ENCODE results near the gene CPM.
"Not testable (repeated sequence)": the region's sequence is repeated elsewhere in the genome, so short reads cannot be mapped to it uniquely, and the experiment has no call there.

CPM gene

DNA sequence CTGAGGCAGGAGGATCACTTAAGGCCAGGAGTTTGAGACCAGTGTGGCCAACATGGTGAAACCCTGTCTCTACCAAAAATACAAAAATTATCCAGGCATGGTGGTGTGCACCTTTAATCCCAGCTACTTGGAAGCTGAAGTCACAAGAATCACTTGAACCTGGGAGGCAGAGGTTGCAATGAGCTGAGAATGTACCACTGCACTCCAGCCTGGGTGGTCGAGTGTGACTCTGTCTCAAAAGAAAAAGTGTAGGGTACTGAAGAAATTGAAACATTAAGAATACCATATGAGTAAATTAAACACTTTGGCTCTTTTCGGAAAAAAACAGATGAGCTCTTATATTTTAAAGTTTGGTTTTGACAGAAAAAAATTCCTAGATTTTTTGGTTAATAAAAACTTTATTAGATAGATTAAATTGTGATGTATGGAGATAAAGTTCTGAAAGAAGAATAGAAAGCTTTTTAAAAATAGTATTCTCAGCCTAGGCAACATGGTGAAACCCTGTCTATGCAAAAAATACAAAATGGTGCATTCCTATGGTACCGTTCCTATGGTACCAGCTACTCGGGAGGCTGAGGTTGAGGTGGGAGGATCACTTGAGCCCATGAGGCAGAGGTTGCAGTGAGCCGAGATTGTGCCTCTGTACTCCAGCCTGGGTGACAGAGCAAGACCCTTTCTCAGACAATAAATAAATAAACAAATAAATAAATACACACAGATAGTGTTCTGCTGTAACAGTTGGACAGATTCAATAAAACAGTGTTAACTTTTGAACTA lies 104.9 kb downstream of the CPM start:
- DNase-seq (ENCODE audit: low read depth, low spot score) = no peak

DNA sequence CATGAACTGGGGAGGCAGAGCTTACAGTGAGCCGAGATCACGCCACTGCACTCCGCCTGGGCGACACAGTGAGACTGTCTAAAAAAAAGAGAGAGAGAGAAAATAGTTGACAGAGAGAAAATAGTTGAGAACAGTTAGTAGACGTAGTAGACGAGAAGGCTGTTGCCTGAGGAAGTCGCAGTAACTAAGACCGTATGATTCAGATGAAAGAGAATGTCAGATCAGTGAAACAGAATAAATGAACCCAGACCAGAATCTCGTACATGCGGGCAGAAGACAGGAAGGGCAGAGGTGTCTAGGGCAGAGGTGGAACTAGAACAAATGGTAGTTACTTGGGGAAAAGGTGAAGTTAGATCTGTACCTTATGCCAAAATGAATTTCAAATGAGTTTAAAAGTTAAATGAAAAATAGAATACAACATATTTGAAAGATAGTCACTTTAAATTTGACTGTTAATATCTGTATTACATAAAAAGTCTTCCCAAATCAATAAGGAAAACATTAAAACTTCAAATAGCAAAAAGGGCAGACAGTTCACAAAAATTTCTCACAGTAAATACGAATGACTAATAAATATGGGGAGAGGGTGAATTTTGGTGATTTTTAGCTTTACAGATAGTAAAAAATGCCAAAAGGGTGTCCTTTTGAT lies 107.3 kb downstream of the CPM start:
- no peak for DNase-seq (ENCODE audit: low read depth, low spot score)

DNA sequence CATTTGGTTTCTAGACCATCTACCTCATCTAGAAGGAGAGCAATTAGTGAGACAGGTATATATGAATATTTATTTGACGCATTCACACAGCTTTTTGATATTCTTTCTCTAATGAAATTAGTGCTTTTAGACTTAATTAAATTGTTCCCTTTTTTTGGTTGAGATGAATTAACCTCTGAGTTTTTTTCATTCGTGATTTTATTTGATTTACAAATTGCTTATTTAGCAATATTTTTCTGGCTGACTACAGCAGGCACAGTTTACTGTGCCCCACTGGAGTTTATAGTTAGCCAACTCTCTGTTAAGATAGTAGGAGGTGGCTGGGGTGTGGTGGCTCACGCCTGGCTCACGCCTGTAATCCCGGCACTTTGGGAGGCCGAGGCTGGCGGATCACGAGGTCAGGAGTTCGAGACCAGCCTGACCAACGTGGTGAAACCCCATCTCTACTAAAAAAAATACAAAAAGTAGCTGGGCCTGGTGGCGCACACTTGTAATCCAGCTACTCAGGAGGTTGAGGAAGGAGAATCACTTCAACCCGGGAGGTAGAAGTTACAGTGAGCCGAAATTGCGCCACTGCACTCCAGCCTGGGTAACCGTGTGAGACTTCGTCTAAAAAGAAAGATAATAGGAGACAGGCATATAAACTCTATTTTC lies 108.2 kb downstream of the CPM start:
- DNase-seq (ENCODE audit: low read depth, low spot score) = no peak

DNA sequence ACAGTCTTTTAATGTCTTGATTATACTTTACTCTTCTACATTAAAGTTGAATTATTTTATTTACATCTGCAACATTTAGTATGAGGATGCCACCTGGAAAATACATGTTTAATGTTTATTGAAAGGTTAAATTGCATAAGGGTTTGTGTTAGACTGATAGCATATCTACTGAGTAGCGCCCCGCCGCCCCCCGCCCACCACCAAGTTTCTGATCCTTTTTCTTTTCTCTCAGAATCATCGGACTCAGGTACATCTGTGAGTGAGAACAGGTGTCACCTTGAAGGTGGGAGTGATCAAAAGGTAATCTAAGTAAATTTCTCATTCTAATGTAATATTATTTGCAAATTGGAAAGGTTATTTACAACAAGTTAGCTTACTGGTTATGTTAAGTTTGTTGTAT lies 108.8 kb downstream of the CPM start:
- DNase-seq (ENCODE audit: low read depth, low spot score) = no peak

DNA sequence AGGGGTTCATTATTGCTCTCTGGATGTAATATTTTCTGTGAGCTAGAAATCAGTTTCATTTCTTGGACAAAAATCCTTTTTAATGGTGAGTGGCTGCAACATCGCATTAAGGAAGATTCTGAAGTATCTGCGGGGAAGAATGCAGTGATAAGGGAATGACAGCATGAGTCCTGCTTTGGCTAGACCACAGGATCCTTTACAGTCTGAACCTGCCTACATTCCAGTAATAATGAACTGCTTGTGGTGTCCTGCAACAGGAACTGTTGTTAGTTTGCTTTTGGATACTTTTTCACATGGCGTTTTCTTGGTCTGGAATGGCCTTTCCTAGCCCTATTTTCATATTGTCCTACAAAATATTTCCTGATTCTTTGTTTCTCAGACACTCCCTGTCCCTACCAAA lies 109.3 kb downstream of the CPM start:
- DNase-seq (ENCODE audit: low read depth, low spot score) = no peak

DNA sequence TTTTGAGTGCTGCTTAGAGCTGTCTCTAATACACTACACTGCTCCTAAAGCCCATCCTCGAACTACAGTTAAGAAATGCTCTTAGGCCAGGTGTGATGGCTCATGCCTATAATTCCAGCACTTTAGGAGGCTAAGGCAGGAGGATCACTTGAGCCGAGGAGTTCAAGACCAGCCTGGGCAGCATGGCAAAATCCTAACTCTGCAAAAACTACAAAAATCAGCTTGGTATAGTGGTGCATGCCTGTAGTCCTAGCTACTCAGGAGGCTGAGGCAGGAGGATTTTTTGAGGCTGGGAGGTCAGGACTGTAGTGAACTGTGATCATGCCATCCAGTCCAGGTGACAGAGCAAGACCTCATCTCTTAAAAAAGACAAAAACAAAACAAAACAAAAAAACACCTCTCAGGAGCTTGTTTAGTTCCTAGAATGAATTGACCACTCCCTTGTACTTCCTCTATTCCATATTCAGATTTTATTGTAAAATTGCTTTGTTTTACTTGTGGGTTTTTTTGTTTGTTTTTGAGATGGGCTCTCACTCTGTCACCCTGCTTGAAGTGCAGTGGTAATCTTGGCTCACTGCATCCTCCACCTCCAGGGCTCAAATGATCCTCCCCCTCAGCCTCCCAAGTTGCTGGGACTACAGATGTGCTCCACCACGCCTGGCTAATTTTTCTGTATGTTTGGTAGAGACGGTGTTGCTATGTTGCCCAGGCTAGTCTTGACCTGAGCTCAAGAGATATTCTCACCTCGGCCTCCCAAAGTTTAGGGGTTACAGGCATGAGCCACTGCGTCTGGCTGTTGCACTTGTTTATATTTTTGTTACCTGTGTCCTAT lies 111.4 kb downstream of the CPM start:
- no peak for DNase-seq (ENCODE audit: low read depth, low spot score)

- DNase-seq (ENCODE audit: low read depth, low spot score) = not testable (repeated sequence)
These were observed 113.5 kb downstream of the CPM start for GRCh38 chr12:68819481-68819880.

GRCh38 chr12:68815928-68816800 lies 116.8 kb downstream of the CPM start:
- DNase-seq (ENCODE audit: low read depth, low spot score) = no peak

DNA sequence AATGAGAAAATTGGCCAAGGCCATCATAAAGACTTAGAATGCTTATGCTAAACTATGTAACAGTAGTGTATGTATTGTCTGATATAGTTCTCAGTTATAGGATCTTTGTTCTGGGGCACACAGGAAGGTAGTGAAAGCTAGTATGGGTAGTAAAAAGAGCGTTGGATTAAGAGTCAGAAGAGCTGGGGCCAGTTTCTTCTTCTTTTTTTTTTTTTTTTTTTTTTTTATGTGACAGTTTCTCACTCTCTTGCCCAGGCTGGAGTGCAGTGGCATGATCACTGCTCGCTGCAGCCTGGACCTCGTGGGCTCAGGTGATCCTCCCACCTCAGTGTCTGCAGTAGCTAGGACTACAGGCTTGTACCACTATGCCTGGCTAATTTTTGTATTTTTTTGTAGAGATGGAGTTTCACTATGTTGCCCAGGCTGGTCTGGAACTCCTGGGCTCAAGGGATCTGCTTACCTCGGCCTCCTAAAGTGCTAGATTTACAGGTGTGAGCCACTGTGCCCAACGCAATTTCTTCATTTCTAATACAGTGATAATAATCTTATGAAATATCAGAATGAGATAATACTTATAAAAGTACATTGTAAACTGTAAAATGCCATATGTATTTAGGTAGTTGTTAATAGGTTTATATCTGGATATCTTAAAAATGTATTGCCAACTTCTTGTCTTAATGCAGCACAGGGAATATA lies 117.6 kb downstream of the CPM start:
- DNase-seq (ENCODE audit: low read depth, low spot score) = no peak

GRCh38 chr12:68814490-68815231 lies 118.3 kb downstream of the CPM start:
- no peak for DNase-seq (ENCODE audit: low read depth, low spot score)

DNA sequence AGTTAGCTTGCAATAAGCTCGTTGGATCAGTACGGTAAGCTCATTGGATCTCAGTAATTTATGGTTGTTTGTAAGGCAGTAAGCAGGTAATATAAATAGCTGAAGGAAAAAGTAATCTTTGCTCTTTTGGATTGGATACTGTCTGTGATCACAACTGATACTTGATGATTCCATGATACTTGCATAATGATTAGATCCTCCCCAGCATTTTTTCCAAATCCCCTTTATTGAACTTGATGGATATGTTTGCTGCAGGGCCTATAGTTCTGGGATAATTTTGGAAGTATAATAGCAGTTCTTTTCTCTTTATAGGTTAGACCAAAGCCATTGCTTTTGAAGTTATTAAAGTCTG lies 119.8 kb downstream of the CPM start:
- no peak for DNase-seq (ENCODE audit: low read depth, low spot score)

DNA sequence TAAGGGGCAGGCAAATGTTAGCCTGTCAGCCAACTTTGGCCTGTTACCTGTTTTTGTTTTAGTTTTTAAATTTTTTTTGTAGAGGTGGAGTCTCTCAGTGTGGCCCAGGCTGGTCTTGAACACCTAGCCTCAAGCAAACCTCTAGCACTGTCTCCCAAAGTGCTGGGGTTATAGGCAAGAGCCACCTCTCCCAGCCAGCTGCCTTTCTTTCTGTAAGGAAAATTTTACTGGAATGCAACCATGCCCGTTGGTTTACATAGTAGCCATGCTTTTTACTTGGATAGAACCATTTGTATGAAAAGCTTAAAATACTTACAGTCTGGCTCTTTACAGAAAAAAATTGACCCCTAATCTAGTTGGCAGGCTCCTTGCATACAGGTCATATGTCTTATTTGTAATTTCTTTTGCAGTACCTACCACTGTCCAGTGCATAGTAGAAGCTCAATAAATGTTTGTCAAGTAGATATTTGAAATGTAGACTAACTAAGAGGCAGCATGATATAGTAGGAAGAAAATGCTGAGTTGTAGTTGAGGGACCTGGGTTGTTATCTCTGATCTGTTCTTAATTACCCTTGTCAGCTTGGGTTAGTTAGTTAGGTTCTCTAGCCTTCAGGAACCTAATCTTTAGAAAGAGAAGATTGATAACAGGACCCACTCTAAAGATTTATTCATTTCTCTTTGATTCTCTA lies 120.3 kb downstream of the CPM start:
- no peak for DNase-seq (ENCODE audit: low read depth, low spot score)

GRCh38 chr12:68811573-68811972 lies 121.4 kb downstream of the CPM start:
- DNase-seq (ENCODE audit: low read depth, low spot score) = not testable (repeated sequence)

DNA sequence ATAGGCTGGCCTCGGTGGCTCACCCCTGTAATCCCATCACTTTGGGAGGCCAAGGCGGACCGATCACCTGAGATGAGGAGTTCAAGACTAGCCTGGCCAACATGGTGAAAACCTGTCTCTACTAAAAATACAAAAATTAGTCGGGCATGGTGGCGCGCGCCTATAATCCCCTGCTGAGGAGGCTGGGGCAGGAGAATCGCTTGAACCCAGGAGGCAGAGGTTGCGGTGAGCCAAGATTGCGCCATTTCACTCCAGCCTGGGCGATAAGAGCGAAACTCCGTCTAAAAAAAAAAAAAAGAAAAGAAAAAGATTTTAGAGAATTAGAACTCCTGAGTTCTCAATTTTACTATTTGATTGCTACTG lies 123.0 kb downstream of the CPM start:
- not testable (repeated sequence) for DNase-seq (ENCODE audit: low read depth, low spot score)

GRCh38 chr12:68809190-68810026 lies 123.6 kb downstream of the CPM start:
- no peak for DNase-seq (ENCODE audit: low read depth, low spot score)

DNA sequence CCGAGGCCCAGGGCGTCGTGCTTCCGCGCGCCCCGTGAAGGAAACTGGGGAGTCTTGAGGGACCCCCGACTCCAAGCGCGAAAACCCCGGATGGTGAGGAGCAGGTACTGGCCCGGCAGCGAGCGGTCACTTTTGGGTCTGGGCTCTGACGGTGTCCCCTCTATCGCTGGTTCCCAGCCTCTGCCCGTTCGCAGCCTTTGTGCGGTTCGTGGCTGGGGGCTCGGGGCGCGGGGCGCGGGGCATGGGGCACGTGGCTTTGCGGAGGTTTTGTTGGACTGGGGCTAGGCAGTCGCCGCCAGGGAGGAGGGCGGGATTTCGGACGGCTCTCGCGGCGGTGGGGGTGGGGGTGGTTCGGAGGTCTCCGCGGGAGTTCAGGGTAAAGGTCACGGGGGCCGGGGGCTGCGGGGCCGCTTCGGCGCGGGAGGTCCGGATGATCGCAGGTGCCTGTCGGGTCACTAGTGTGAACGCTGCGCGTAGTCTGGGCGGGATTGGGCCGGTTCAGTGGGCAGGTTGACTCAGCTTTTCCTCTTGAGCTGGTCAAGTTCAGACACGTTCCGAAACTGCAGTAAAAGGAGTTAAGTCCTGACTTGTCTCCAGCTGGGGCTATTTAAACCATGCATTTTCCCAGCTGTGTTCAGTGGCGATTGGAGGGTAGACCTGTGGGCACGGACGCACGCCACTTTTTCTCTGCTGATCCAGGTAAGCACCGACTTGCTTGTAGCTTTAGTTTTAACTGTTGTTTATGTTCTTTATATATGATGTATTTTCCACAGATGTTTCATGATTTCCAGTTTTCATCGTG lies 124.4 kb downstream of the CPM start:
- peak; percentile 14 for DNase-seq (ENCODE audit: low read depth, low spot score)

DNA sequence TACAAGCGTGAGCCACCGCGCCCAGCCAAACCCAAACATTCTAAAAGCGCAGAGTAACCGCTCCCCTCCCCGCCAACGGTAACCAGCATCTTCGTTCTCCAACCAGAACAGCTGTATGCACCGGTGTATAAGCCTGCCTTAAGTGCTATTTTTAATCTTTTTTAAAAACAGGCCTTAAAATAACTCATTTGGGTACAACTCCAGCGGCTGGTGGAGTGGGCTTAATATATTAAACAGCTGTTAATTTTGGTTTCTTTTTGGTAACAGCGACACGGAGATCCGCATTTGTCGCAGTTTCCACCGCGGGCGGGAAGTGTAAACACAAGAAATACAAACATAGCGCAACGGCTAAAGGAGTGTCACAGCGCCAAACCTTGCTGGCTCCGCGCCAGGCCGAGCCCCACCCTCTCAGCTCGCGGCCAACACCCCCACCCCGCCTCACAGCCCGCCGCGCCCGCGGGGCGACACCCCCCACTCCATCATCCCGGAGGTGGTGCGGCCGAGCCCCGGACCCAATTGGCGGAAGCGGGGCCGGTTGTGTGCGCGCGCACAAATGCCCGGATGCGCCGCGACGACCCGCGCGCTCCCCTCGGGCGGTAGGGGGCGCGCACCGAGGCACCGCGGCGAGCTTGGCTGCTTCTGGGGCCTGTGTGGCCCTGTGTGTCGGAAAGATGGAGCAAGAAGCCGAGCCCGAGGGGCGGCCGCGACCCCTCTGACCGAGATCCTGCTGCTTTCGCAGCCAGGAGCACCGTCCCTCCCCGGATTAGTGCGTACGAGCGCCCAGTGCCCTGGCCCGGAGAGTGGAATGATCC lies 125.2 kb downstream of the CPM start, which contains the start of gene MDM2:
TSS of gene MDM2 (plus strand) at position 602 of the 812 bp plus-strand sequence. CDS start 301 bp downstream, outside the sequence.
- peak; percentile 92 for DNase-seq (ENCODE audit: low read depth, low spot score)

Measured in activated CD4-positive, CD25-positive, alpha-beta regulatory T cell treated with anti-CD3 and anti-CD28 coated beads, Interleukin-2, amount 50 U/mL, for 16 hours (primary cell).